RWPE2 (cell line): ENCODE data around the gene ADIRF.
"Not testable (repeated sequence)": the region's sequence is repeated elsewhere in the genome, so short reads cannot be mapped to it uniquely, and the experiment has no call there.

ENCODE experiments used
- ATAC-seq: fragments of 200-7000 bp; cut with Tn5 transposase; 3 replicates; pipeline ENCODE4 v1.9.1; 2021; ENCODE audit warnings: low read depth
- DNase-seq: peaks from one replicate; pipeline ENCODE4 v3.0.0-alpha.2; 2020; ENCODE audit warnings: low spot score
- H3K27ac ChIP-seq: fragments of 450-650 bp; 2 replicates; pipeline ENCODE4 v1.5.1; 2017; ENCODE audit warnings: mild to moderate bottlenecking; ENCODE audit not compliant: poor library complexity, severe bottlenecking
- H3K27me3 ChIP-seq: fragments of 250-450 bp; sonication (Bioruptor Pico); 2 replicates; pipeline ENCODE4 v1.5.1; 2021; ENCODE audit warnings: mild to moderate bottlenecking, moderate library complexity; ENCODE audit not compliant: insufficient read depth, poor library complexity, severe bottlenecking
- H3K36me3 ChIP-seq: fragments of 250-450 bp; sonication (Bioruptor Pico); 2 replicates; pipeline ENCODE4 v1.5.1; 2020; ENCODE audit warnings: low read depth, mild to moderate bottlenecking, moderate library complexity
- H3K4me1 ChIP-seq: fragments of 250-450 bp; sonication (Bioruptor Pico); 2 replicates; pipeline ENCODE4 v1.5.1; 2021; ENCODE audit warnings: mild to moderate bottlenecking, moderate library complexity; ENCODE audit not compliant: insufficient read depth, poor library complexity, severe bottlenecking
- H3K4me3 ChIP-seq: fragments of 250-450 bp; sonication (Bioruptor Pico); 2 replicates; pipeline ENCODE4 v1.5.1; 2021; ENCODE audit warnings: mild to moderate bottlenecking, moderate library complexity; ENCODE audit not compliant: severe bottlenecking
- H3K9me3 ChIP-seq: fragments of 250-450 bp; sonication (Bioruptor Pico); 2 replicates; pipeline ENCODE4 v1.5.1; 2021; ENCODE audit warnings: mild to moderate bottlenecking, moderate library complexity; ENCODE audit not compliant: severe bottlenecking
- CTCF ChIP-seq: fragments of 450-650 bp; IDR thresholded peaks from one replicate; pipeline ENCODE4 v1.5.1; 2017; ENCODE audit warnings: mild to moderate bottlenecking, moderate library complexity; ENCODE audit not compliant: poor library complexity, severe bottlenecking

Gene ADIRF

GRCh38 chr10:86971232-86971991, 3.1 kb downstream of the ADIRF start:
- Histone ChIP-seq H3K4me3 (peak overlapping the region; percentile 53), H3K27me3 (no peaks in the 10 kb centered on the region), H3K9me3 (no peaks in the 10 kb centered on the region), H3K27ac (peak overlapping the region; percentile 92), H3K4me1 (peaks cover 29% of the 10 kb centered on the region), H3K36me3 (no peaks in the 10 kb centered on the region)
- TF ChIP-seq CTCF, result no peak
- ATAC-seq (peak; percentile 28), DNase-seq (peak; percentile 89)

DNA sequence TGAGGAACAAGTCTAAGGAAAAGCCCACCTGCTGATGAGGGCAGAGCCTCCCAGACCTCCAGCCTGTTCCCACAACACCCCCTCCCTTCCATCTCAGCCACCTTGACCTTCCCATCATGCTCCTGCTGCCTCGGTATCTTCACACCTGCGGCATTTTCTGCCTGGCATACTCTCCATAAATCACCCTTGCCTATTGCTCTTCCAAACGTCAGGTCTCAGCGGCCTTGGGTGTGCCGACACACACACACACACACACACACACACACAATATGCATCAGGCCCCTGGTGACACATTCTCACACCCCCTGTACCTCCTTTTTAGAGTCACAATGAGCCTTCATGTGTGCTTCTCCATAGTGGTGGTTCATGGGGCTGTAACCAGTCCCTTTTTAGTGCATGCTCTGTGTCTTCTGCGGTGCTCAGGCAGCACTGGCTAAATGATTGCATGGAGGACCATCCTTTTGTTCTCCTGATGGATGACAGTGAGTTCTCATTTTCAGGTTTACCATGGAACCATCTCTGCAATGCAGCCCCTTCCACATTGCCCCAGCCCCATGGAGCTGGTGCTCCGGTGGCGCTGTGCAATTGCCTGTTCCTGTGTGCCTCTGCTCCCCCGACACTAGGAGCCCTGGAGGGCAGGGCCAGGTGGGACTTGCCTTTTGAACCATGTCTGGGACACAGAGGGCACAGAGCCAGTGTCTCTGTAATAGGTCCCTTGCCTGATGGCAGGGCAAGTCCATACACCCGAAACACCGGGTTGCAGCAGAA, 4.5 kb downstream of the ADIRF start:
- H3K27me3 ChIP-seq, result no peaks in the 10 kb centered on the region
- H3K4me3 ChIP-seq, result no peak overlapping the region
- H3K4me1 ChIP-seq, result peaks cover 20% of the 10 kb centered on the region
- H3K9me3 ChIP-seq, result no peaks in the 10 kb centered on the region
- H3K36me3 ChIP-seq, result no peaks in the 10 kb centered on the region
- TF ChIP-seq CTCF, result no peak
- no peak for ATAC-seq
- H3K27ac ChIP-seq, result peak overlapping the region; percentile 92
- no peak for DNase-seq

GRCh38 chr10:86974484-86974883, 6.2 kb downstream of the ADIRF start:
- TF ChIP-seq CTCF, result no peak
- H3K36me3 ChIP-seq, result no peaks in the 10 kb centered on the region
- ATAC-seq (no peak), DNase-seq (no peak)
- H3K4me1 ChIP-seq, result peaks cover 18% of the 10 kb centered on the region
- no peaks in the 10 kb centered on the region for H3K9me3 ChIP-seq
- no peak overlapping the region for H3K27ac ChIP-seq
- H3K27me3 ChIP-seq, result no peaks in the 10 kb centered on the region
- H3K4me3 ChIP-seq, result no peak overlapping the region

DNA sequence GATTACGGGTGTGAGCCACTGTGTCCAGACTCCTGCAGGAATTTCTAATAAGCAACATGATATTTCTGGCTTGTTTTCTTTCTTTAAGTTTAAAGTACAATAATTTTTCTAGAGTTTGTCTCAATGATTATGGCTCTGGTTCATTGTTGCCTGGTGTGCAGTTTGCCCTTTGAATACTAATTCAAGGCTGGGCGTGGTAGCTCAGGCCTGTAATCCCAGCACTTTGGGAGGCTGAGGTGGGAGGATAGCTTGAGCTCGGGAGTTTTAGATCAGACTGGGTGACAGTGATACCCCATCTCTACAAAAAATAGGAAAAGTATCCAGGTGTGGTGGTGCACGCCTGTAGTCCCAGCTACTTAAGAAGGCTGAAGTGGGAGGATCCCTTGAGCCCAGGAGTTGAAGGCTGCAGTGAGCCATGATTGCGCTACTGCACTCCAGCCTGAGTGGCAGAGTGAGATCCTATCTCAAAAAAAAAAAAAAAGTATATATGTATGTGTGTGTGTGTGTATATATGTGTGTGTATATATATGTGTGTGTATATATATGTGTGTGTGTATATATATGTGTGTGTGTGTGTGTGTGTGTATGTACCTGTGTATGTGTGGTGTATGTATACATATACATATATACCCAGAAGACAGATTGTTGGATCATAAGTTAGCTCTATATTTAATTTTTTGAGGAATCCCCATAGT, 8.2 kb downstream of the ADIRF start:
- Histone ChIP-seq H3K4me3 (no peak overlapping the region), H3K4me1 (peaks cover 18% of the 10 kb centered on the region), H3K36me3 (no peaks in the 10 kb centered on the region), H3K9me3 (no peaks in the 10 kb centered on the region), H3K27me3 (no peaks in the 10 kb centered on the region), H3K27ac (no peak overlapping the region)
- ATAC-seq (no peak), DNase-seq (no peak)
- no peak for TF ChIP-seq CTCF

- H3K9me3 ChIP-seq, H3K27me3 ChIP-seq, H3K4me3 ChIP-seq, DNase-seq, ATAC-seq, H3K4me1 ChIP-seq, H3K27ac ChIP-seq, H3K36me3 ChIP-seq: not testable (repeated sequence)
Observed at GRCh38 chr10:86978457-86978856, 10.2 kb downstream of the ADIRF start.
